Measurements from ENCODE around the gene SESN2. TPM values are rescaled to one million over a fixed set of nuclear protein-coding genes. Genes with fewer than 3 reads are reported as not detected.

The SESN2 gene
- total and polyA plus RNA-seq, 2 donors (not counting 1 experiment from before 2014, with no cell fraction given) = 4.5 to 5.4 TPM

GRCh38 chr1:28288487-28288886 is 29.2 kb downstream of the SESN2 start:
- no peaks in the 10 kb centered on the region for H3K27me3 ChIP-seq (replicated peaks in 1 of 4; ENCODE audit: control extremely low read depth in 1 of 4, control insufficient read depth in 3 of 4, insufficient read depth in 4 of 4, low read length in 3 of 4)
- no peaks in the 10 kb centered on the region for H3K9me3 ChIP-seq (ENCODE audit: control extremely low read depth in 1 of 3, control insufficient read depth in 2 of 3, insufficient read depth in 1 of 3, low read length in 2 of 3)
- POLR2A ChIA-PET = no interaction called here
- no peaks in the 10 kb centered on the region for H3K4me1 ChIP-seq (ENCODE audit: control insufficient read depth in 2 of 2, insufficient read depth in 2 of 2, low read length in 2 of 2)
- Mint-ChIP-seq H3K4me3 (no peak overlapping the region), H3K27me3 (no peaks in the 10 kb centered on the region), H3K4me1 (no peaks in the 10 kb centered on the region), H3K9me3 (ENCODE audit: insufficient read depth) (no peaks in the 10 kb centered on the region), H3K27ac (no peak overlapping the region)
- no peak overlapping the region for H2AFZ ChIP-seq (ENCODE audit: insufficient read depth, low read depth, low read length, poor library complexity, severe bottlenecking)
- no peaks in the 10 kb centered on the region for H4K20me1 ChIP-seq (ENCODE audit: control insufficient read depth, insufficient read depth, low read length, poor library complexity, severe bottlenecking)
- no peak for DNase-seq
- 91% methylated on average over 8 of the region's 8 CpGs for WGBS (ENCODE audit: insufficient coverage)
- CTCF ChIA-PET = no interaction called here
- no peak overlapping the region for H3K4me3 ChIP-seq (ENCODE audit: control extremely low read depth in 1 of 5, extremely low read depth in 1 of 5, insufficient read depth in 1 of 5, low read depth in 2 of 5, low read length in 4 of 5)
- ATAC-seq (ENCODE audit: low read depth) = no peak
- intact Hi-C loops (cut with micrococcal nuclease) = no loop called here
- TF ChIP-seq CTCF (IDR thresholded peaks at IDR 0.05) (no peak), EZH2 (IDR thresholded peaks at IDR 0.05; ENCODE audit: borderline replicate concordance, insufficient read depth, low read depth, low read length, poor library complexity, severe bottlenecking) (no peak)
- no peak overlapping the region for H3K27ac ChIP-seq (ENCODE audit: low read length in 2 of 2)
- H3K9ac ChIP-seq (ENCODE audit: low read length) = no peak overlapping the region
- H3K79me2 ChIP-seq (ENCODE audit: control insufficient read depth, insufficient read depth, low read length) = no peaks in the 10 kb centered on the region
- H3K36me3 ChIP-seq (replicated peaks in 1 of 2; ENCODE audit: control extremely low read depth in 1 of 2, control insufficient read depth in 1 of 2, extremely low read depth in 1 of 2, insufficient read depth in 2 of 2, low read length in 1 of 2) = no peaks in the 10 kb centered on the region
- H3K4me2 ChIP-seq (replicated peaks; ENCODE audit: low read depth, low read length, poor library complexity, severe bottlenecking) = no peak overlapping the region

- intact Hi-C loops (cut with micrococcal nuclease) = no loop called here
- 100% methylated on average over 1 of the region's 2 CpGs for WGBS (ENCODE audit: insufficient coverage)
- peaks cover 3% of the 10 kb centered on the region for H3K27me3 Mint-ChIP-seq
- ChIA-PET CTCF (no interaction called here), POLR2A (no interaction called here)
- Histone ChIP-seq H3K4me3 (ENCODE audit: control extremely low read depth in 1 of 5, extremely low read depth in 1 of 5, insufficient read depth in 1 of 5, low read depth in 2 of 5, low read length in 4 of 5) (no peak overlapping the region), H4K20me1 (ENCODE audit: control insufficient read depth, insufficient read depth, low read length, poor library complexity, severe bottlenecking) (no peaks in the 10 kb centered on the region), H3K79me2 (ENCODE audit: control insufficient read depth, insufficient read depth, low read length) (no peaks in the 10 kb centered on the region), H3K27me3 (replicated peaks in 1 of 4; ENCODE audit: control extremely low read depth in 1 of 4, control insufficient read depth in 3 of 4, insufficient read depth in 4 of 4, low read length in 3 of 4) (no peaks in the 10 kb centered on the region), H3K4me1 (ENCODE audit: control insufficient read depth in 2 of 2, insufficient read depth in 2 of 2, low read length in 2 of 2) (no peaks in the 10 kb centered on the region), H3K36me3 (replicated peaks in 1 of 2; ENCODE audit: control extremely low read depth in 1 of 2, control insufficient read depth in 1 of 2, extremely low read depth in 1 of 2, insufficient read depth in 2 of 2, low read length in 1 of 2) (no peaks in the 10 kb centered on the region), H3K9me3 (ENCODE audit: control extremely low read depth in 1 of 3, control insufficient read depth in 2 of 3, insufficient read depth in 1 of 3, low read length in 2 of 3) (no peaks in the 10 kb centered on the region), H2AFZ (ENCODE audit: insufficient read depth, low read depth, low read length, poor library complexity, severe bottlenecking) (no peak overlapping the region), H3K27ac (ENCODE audit: low read length in 2 of 2) (no peak overlapping the region), H3K9ac (ENCODE audit: low read length) (no peak overlapping the region), H3K4me2 (replicated peaks; ENCODE audit: low read depth, low read length, poor library complexity, severe bottlenecking) (no peak overlapping the region)
- H3K4me3 Mint-ChIP-seq = no peak overlapping the region
- ATAC-seq (ENCODE audit: low read depth) (no peak), DNase-seq (no peak)
- no peaks in the 10 kb centered on the region for H3K4me1 Mint-ChIP-seq
- TF ChIP-seq EZH2 (IDR thresholded peaks at IDR 0.05; ENCODE audit: borderline replicate concordance, insufficient read depth, low read depth, low read length, poor library complexity, severe bottlenecking) (no peak), CTCF (IDR thresholded peaks at IDR 0.05) (no peak)
- H3K27ac Mint-ChIP-seq = no peak overlapping the region
- no peaks in the 10 kb centered on the region for H3K9me3 Mint-ChIP-seq (ENCODE audit: insufficient read depth)
Observed at GRCh38 chr1:28290851-28291250, 31.5 kb downstream of the SESN2 start.
